ENCODE results near the gene TBC1D12.
A peak's percentile ranks its signal among the peaks of the same experiment; 100 is the strongest.
"Not testable (repeated sequence)": the region's sequence is repeated elsewhere in the genome, so short reads cannot be mapped to it uniquely, and the experiment has no call there.

Gene TBC1D12

GRCh38 chr10:94402204-94402842 lies at the start of gene TBC1D12:
TSS of gene TBC1D12 (plus strand) at chr10:94402541. CDS start at chr10:94402614, 73 bp downstream.
- DNase-seq (ENCODE audit: low read depth in 2 of 2), result peak in 1 of 2 donors; percentile 4

GRCh38 chr10:94353336-94353735 lies 49.0 kb upstream of the TBC1D12 start:
- DNase-seq (ENCODE audit: low read depth in 2 of 2), result no peak

GRCh38 chr10:94355841-94356240 lies 46.5 kb upstream of the TBC1D12 start:
- DNase-seq (ENCODE audit: low read depth in 2 of 2), result no peak

- no peak for DNase-seq (ENCODE audit: low read depth in 2 of 2)
Measured at GRCh38 chr10:94357193-94357592, 45.1 kb upstream of the TBC1D12 start.

GRCh38 chr10:94358480-94358879 lies 43.9 kb upstream of the TBC1D12 start:
- DNase-seq (ENCODE audit: low read depth in 2 of 2), result no peak

- no peak for DNase-seq (ENCODE audit: low read depth in 2 of 2)
Measured at GRCh38 chr10:94361171-94361794, 41.1 kb upstream of the TBC1D12 start.

GRCh38 chr10:94362360-94363250 lies 39.7 kb upstream of the TBC1D12 start, which contains the start of gene NOC3L:
TSS of gene NOC3L (minus strand) at chr10:94362939. CDS start at chr10:94362838, 101 bp downstream.
- peak; percentile 92 to 95 for DNase-seq (ENCODE audit: low read depth in 2 of 2)

- no peak for DNase-seq (ENCODE audit: low read depth in 2 of 2)
Measured at GRCh38 chr10:94363251-94363565, 39.1 kb upstream of the TBC1D12 start.

GRCh38 chr10:94364482-94364881 lies 37.9 kb upstream of the TBC1D12 start:
- no peak for DNase-seq (ENCODE audit: low read depth in 2 of 2)

- DNase-seq (ENCODE audit: low read depth in 2 of 2), result no peak
Measured at GRCh38 chr10:94366382-94366781, 36.0 kb upstream of the TBC1D12 start.

GRCh38 chr10:94370501-94370900 lies 31.8 kb upstream of the TBC1D12 start:
- DNase-seq (ENCODE audit: low read depth in 2 of 2), result no peak

- DNase-seq (ENCODE audit: low read depth in 2 of 2), result no peak
Measured at GRCh38 chr10:94375374-94375773, 27.0 kb upstream of the TBC1D12 start.

GRCh38 chr10:94376865-94377264 lies 25.5 kb upstream of the TBC1D12 start:
- no peak for DNase-seq (ENCODE audit: low read depth in 2 of 2)

GRCh38 chr10:94383530-94383929 lies 18.8 kb upstream of the TBC1D12 start:
- DNase-seq (ENCODE audit: low read depth in 2 of 2), result no peak

GRCh38 chr10:94385733-94386132 lies 16.6 kb upstream of the TBC1D12 start:
- not testable (repeated sequence) for DNase-seq (ENCODE audit: low read depth in 2 of 2)

- DNase-seq (ENCODE audit: low read depth in 2 of 2), result not testable (repeated sequence)
Measured at GRCh38 chr10:94392117-94392516, 10.2 kb upstream of the TBC1D12 start.

GRCh38 chr10:94397549-94398370 lies 4.6 kb upstream of the TBC1D12 start:
- DNase-seq (ENCODE audit: low read depth in 2 of 2), result no peak

- DNase-seq (ENCODE audit: low read depth in 2 of 2), result no peak
Measured at GRCh38 chr10:94398762-94399161, 3.6 kb upstream of the TBC1D12 start.

- DNase-seq (ENCODE audit: low read depth in 2 of 2), result no peak
Measured at GRCh38 chr10:94402843-94403379, 570 bp downstream of the TBC1D12 start.

- DNase-seq (ENCODE audit: low read depth in 2 of 2), result no peak
Measured at GRCh38 chr10:94403380-94404213, 1.3 kb downstream of the TBC1D12 start.

- no peak for DNase-seq (ENCODE audit: low read depth in 2 of 2)
Measured at GRCh38 chr10:94405406-94405805, 3.1 kb downstream of the TBC1D12 start.

Measured in stimulated activated CD8-positive, alpha-beta memory T cell treated with anti-CD3 and anti-CD28 coated beads, Interleukin-15, amount 100 ng/mL, for 4 hours (primary cell).